ENCODE data around the gene GBP6. TPM values are rescaled to one million over a fixed set of nuclear protein-coding genes. Genes with fewer than 3 reads are reported as not detected.

Gene GBP6
- total RNA-seq, 1 experiment from 2014 or later = not detected

DNA sequence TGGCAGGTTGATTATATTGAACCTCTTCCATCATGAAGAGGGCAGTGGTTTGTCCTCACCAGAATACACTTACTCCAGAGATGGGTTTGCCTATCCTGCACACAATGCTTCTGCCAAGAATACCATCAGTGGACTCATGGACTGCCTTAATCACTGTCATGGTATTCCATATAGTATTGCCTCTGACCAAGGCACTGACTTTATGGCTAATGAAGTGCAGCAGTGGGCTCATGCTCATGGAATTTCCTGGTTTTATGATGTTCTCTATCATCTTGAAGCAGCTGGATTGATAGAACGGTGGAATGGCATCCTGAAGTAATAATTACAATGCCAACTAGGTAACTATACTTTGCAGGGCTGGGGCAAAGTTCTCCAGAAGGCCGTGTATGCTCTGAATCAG, 16.6 kb upstream of the GBP6 start:
- ChIA-PET CTCF (no interaction called here), POLR2A (no interaction called here)
- TF ChIP-seq JUN (CRISPR knock-in tag; IDR thresholded peaks at IDR 0.05) = no peak
- TF ChIP-seq, protein P1, sequence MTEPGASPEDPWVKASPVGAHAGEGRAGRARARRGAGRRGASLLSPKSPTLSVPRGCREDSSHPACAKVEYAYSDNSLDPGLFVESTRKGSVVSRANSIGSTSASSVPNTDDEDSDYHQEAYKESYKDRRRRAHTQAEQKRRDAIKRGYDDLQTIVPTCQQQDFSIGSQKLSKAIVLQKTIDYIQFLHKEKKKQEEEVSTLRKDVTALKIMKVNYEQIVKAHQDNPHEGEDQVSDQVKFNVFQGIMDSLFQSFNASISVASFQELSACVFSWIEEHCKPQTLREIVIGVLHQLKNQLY (CRISPR knock-in tag; IDR thresholded peaks at IDR 0.05) = no peak
- TF ChIP-seq NR2C2 (CRISPR knock-in tag; IDR thresholded peaks at IDR 0.05) = no peak
- TF ChIP-seq, protein P2, sequence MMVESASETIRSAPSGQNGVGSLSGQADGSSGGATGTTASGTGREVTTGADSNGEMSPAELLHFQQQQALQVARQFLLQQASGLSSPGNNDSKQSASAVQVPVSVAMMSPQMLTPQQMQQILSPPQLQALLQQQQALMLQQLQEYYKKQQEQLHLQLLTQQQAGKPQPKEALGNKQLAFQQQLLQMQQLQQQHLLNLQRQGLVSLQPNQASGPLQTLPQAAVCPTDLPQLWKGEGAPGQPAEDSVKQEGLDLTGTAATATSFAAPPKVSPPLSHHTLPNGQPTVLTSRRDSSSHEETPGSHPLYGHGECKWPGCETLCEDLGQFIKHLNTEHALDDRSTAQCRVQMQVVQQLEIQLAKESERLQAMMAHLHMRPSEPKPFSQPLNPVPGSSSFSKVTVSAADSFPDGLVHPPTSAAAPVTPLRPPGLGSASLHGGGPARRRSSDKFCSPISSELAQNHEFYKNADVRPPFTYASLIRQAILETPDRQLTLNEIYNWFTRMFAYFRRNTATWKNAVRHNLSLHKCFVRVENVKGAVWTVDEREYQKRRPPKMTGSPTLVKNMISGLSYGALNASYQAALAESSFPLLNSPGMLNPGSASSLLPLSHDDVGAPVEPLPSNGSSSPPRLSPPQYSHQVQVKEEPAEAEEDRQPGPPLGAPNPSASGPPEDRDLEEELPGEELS (CRISPR knock-in tag; IDR thresholded peaks at IDR 0.05) = no peak
- no peak for TF ChIP-seq IRF2 (CRISPR knock-in tag; IDR thresholded peaks at IDR 0.05; ENCODE audit: borderline replicate concordance, low read depth)
- TF ChIP-seq, protein P3, sequence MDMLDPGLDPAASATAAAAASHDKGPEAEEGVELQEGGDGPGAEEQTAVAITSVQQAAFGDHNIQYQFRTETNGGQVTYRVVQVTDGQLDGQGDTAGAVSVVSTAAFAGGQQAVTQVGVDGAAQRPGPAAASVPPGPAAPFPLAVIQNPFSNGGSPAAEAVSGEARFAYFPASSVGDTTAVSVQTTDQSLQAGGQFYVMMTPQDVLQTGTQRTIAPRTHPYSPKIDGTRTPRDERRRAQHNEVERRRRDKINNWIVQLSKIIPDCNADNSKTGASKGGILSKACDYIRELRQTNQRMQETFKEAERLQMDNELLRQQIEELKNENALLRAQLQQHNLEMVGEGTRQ (CRISPR knock-in tag; IDR thresholded peaks at IDR 0.05) = no peak
- TF ChIP-seq GTF2I (CRISPR knock-in tag; conservative IDR thresholded peaks at IDR 0.05) = no peak
- no peak for TF ChIP-seq CREM (CRISPR knock-in tag; IDR thresholded peaks at IDR 0.05)
- TF ChIP-seq, protein P4, sequence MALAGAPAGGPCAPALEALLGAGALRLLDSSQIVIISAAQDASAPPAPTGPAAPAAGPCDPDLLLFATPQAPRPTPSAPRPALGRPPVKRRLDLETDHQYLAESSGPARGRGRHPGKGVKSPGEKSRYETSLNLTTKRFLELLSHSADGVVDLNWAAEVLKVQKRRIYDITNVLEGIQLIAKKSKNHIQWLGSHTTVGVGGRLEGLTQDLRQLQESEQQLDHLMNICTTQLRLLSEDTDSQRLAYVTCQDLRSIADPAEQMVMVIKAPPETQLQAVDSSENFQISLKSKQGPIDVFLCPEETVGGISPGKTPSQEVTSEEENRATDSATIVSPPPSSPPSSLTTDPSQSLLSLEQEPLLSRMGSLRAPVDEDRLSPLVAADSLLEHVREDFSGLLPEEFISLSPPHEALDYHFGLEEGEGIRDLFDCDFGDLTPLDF (CRISPR knock-in tag; IDR thresholded peaks at IDR 0.05) = no peak
- TF ChIP-seq, protein P5, sequence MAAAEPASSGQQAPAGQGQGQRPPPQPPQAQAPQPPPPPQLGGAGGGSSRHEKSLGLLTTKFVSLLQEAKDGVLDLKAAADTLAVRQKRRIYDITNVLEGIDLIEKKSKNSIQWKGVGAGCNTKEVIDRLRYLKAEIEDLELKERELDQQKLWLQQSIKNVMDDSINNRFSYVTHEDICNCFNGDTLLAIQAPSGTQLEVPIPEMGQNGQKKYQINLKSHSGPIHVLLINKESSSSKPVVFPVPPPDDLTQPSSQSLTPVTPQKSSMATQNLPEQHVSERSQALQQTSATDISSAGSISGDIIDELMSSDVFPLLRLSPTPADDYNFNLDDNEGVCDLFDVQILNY (CRISPR knock-in tag; IDR thresholded peaks at IDR 0.05) = no peak
- no peak for TF ChIP-seq FOXP1 (CRISPR knock-in tag; IDR thresholded peaks at IDR 0.05; ENCODE audit: borderline replicate concordance)
- no peak for TF ChIP-seq ZNF138 (CRISPR knock-in tag; conservative IDR thresholded peaks at IDR 0.05)
- TF ChIP-seq, protein P6, sequence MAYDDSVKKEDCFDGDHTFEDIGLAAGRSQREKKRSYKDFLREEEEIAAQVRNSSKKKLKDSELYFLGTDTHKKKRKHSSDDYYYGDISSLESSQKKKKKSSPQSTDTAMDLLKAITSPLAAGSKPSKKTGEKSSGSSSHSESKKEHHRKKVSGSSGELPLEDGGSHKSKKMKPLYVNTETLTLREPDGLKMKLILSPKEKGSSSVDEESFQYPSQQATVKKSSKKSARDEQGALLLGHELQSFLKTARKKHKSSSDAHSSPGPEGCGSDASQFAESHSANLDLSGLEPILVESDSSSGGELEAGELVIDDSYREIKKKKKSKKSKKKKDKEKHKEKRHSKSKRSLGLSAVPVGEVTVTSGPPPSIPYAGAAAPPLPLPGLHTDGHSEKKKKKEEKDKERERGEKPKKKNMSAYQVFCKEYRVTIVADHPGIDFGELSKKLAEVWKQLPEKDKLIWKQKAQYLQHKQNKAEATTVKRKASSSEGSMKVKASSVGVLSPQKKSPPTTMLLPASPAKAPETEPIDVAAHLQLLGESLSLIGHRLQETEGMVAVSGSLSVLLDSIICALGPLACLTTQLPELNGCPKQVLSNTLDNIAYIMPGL (CRISPR knock-in tag; IDR thresholded peaks at IDR 0.05) = no peak
- TF ChIP-seq, protein P7, sequence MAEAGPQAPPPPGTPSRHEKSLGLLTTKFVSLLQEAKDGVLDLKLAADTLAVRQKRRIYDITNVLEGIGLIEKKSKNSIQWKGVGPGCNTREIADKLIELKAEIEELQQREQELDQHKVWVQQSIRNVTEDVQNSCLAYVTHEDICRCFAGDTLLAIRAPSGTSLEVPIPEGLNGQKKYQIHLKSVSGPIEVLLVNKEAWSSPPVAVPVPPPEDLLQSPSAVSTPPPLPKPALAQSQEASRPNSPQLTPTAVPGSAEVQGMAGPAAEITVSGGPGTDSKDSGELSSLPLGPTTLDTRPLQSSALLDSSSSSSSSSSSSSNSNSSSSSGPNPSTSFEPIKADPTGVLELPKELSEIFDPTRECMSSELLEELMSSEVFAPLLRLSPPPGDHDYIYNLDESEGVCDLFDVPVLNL (CRISPR knock-in tag; IDR thresholded peaks at IDR 0.05; ENCODE audit: borderline replicate concordance, low read depth) = no peak
- TF ChIP-seq, protein P8, sequence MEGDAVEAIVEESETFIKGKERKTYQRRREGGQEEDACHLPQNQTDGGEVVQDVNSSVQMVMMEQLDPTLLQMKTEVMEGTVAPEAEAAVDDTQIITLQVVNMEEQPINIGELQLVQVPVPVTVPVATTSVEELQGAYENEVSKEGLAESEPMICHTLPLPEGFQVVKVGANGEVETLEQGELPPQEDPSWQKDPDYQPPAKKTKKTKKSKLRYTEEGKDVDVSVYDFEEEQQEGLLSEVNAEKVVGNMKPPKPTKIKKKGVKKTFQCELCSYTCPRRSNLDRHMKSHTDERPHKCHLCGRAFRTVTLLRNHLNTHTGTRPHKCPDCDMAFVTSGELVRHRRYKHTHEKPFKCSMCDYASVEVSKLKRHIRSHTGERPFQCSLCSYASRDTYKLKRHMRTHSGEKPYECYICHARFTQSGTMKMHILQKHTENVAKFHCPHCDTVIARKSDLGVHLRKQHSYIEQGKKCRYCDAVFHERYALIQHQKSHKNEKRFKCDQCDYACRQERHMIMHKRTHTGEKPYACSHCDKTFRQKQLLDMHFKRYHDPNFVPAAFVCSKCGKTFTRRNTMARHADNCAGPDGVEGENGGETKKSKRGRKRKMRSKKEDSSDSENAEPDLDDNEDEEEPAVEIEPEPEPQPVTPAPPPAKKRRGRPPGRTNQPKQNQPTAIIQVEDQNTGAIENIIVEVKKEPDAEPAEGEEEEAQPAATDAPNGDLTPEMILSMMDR (IDR thresholded peaks at IDR 0.05) = no peak
- TF ChIP-seq, protein P9, sequence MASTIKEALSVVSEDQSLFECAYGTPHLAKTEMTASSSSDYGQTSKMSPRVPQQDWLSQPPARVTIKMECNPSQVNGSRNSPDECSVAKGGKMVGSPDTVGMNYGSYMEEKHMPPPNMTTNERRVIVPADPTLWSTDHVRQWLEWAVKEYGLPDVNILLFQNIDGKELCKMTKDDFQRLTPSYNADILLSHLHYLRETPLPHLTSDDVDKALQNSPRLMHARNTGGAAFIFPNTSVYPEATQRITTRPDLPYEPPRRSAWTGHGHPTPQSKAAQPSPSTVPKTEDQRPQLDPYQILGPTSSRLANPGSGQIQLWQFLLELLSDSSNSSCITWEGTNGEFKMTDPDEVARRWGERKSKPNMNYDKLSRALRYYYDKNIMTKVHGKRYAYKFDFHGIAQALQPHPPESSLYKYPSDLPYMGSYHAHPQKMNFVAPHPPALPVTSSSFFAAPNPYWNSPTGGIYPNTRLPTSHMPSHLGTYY (CRISPR knock-in tag; IDR thresholded peaks at IDR 0.05) = no peak
- TF ChIP-seq MYBL2 (CRISPR knock-in tag; IDR thresholded peaks at IDR 0.05) = no peak
- TF ChIP-seq ELF4 (CRISPR knock-in tag; IDR thresholded peaks at IDR 0.05; ENCODE audit: low read depth) = no peak
- Mint-ChIP-seq H3K9me3 (peaks cover 18% of the 10 kb centered on the region), H3K27ac (no peak overlapping the region), H3K36me3 (no peaks in the 10 kb centered on the region), H3K4me3 (no peak overlapping the region), H3K4me1 (peaks cover 4% of the 10 kb centered on the region), H3K27me3 (ENCODE audit: low read depth) (no peaks in the 10 kb centered on the region)
- DNase-seq (ENCODE audit: low spot score) = no peak
- ATAC-seq = no peak
